GM18505 (cell line): Measurements from ENCODE around the gene DDAH2.

Experiments used
- ATAC-seq: cut with Tn5 transposase; IDR thresholded peaks from one replicate; pipeline ENCODE4 v1.9.1; 2021; ENCODE audit not compliant: unreplicated experiment
- POLR2A ChIP-seq: IDR thresholded peaks from 4 replicates; pipeline ENCODE4 v1.6.1; 2011; ENCODE audit warnings: borderline replicate concordance; ENCODE audit not compliant: insufficient read depth, insufficient read length; ENCODE audit errors: extremely low read depth

DDAH2 gene

GRCh38 chr6:31689249-31690110, 39.6 kb downstream of the DDAH2 start:
- TF ChIP-seq POLR2A: no peak
- no peak for ATAC-seq

GRCh38 chr6:31687860-31688693, 41.0 kb downstream of the DDAH2 start:
- TF ChIP-seq POLR2A: no peak
- ATAC-seq: no peak

- ATAC-seq: no peak
- TF ChIP-seq POLR2A: no peak
These were observed 41.8 kb downstream of the DDAH2 start for GRCh38 chr6:31687321-31687720.

- TF ChIP-seq POLR2A: no peak
- no peak for ATAC-seq
These were observed 42.6 kb downstream of the DDAH2 start for GRCh38 chr6:31686483-31686882.

GRCh38 chr6:31683591-31683990, 45.5 kb downstream of the DDAH2 start:
- no peak for ATAC-seq
- no peak for TF ChIP-seq POLR2A

- no peak for ATAC-seq
- peak; percentile 36 for TF ChIP-seq POLR2A
These were observed 47.9 kb downstream of the DDAH2 start for GRCh38 chr6:31681135-31681671.

- ATAC-seq: no peak
- no peak for TF ChIP-seq POLR2A
These were observed 48.6 kb downstream of the DDAH2 start, which contains the start of gene LY6G5C for GRCh38 chr6:31680226-31681134. LY6G5C (minus strand) TSS chr6:31681067; CDS start chr6:31680373, 694 bp downstream.

- ATAC-seq: no peak
- no peak for TF ChIP-seq POLR2A
These were observed 51.1 kb downstream of the DDAH2 start for GRCh38 chr6:31677955-31678354.
